GM06990 (cell line): ENCODE results near the gene IL19.

ENCODE experiments used
- DNase-seq: peaks from one replicate; pipeline ENCODE4 v3.0.0-alpha.2; 2011; ENCODE audit not compliant: insufficient read length; ENCODE audit errors: extremely low read depth
- H3K27me3 ChIP-seq: replicated peaks from 2 replicates; pipeline ENCODE4 v1.6.0; 2011; ENCODE audit warnings: low read length; ENCODE audit not compliant: control insufficient read depth, insufficient read depth
- H3K36me3 ChIP-seq: 2 replicates; pipeline ENCODE4 v1.5.1; 2011; ENCODE audit warnings: low read length; ENCODE audit not compliant: control insufficient read depth, insufficient read depth
- H3K4me3 ChIP-seq: replicated peaks from 2 replicates; pipeline ENCODE4 v1.5.1; 2011; ENCODE audit warnings: low read depth, mild to moderate bottlenecking, control low read depth, low read length
- TF ChIP-seq, protein P1 (sequence below): IDR thresholded peaks from 2 replicates; pipeline ENCODE4 v1.5.1; 2011; ENCODE audit warnings: low read length, control low read depth, mild to moderate bottlenecking, inconsistent platforms; ENCODE audit not compliant: insufficient read depth, poor library complexity, severe bottlenecking

The IL19 gene

DNA sequence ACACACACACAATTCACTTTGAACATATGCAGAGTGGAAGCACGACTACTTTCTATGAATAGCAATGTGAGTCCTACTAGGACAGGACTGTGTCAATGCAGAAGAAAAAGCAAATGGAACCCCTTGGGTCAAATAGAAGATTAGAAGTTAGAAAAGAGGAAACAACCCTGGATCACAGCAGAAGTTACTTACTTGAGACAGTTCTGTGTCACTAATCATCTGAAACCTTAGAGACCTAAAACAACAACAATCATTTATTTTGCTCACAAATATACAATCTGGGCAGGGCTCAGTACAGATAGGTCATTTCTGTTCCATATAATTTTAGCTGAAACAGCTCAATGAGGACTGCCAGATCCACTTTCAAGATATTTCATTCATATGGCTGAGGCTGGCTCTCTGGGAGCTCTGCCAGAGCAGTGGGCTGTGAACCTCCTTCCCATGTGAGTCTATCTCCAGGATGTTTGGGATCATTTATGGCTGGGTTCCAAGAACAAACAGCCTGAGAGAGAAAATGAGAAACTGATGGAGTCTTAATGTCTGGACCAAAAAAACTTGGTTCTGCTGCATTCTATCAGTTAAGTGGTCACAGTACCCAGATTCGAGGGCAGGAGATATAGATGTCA, 44.3 kb downstream of the IL19 start:
- DNase-seq = no peak
- TF ChIP-seq, protein P1, sequence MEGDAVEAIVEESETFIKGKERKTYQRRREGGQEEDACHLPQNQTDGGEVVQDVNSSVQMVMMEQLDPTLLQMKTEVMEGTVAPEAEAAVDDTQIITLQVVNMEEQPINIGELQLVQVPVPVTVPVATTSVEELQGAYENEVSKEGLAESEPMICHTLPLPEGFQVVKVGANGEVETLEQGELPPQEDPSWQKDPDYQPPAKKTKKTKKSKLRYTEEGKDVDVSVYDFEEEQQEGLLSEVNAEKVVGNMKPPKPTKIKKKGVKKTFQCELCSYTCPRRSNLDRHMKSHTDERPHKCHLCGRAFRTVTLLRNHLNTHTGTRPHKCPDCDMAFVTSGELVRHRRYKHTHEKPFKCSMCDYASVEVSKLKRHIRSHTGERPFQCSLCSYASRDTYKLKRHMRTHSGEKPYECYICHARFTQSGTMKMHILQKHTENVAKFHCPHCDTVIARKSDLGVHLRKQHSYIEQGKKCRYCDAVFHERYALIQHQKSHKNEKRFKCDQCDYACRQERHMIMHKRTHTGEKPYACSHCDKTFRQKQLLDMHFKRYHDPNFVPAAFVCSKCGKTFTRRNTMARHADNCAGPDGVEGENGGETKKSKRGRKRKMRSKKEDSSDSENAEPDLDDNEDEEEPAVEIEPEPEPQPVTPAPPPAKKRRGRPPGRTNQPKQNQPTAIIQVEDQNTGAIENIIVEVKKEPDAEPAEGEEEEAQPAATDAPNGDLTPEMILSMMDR = no peak
- H3K27me3 ChIP-seq = no peaks in the 10 kb centered on the region
- no peak overlapping the region for H3K4me3 ChIP-seq
- no peaks in the 10 kb centered on the region; the same call in 1 of the 2 replicates for H3K36me3 ChIP-seq

- TF ChIP-seq, protein P1 = no peak
- Histone ChIP-seq H3K27me3 (no peaks in the 10 kb centered on the region), H3K36me3 (no peaks in the 10 kb centered on the region; the same call in 1 of the 2 replicates), H3K4me3 (no peak overlapping the region)
- DNase-seq = peak; percentile 42
Measured at GRCh38 chr1:206816390-206817287, 46.1 kb downstream of the IL19 start.

GRCh38 chr1:206821493-206821892, 50.9 kb downstream of the IL19 start:
- no peaks in the 10 kb centered on the region for H3K27me3 ChIP-seq
- TF ChIP-seq, protein P1 = no peak
- no peaks in the 10 kb centered on the region for H3K36me3 ChIP-seq
- DNase-seq = no peak
- H3K4me3 ChIP-seq = no peak overlapping the region

GRCh38 chr1:206823727-206824126, 53.2 kb downstream of the IL19 start:
- TF ChIP-seq, protein P1 = no peak
- DNase-seq = no peak
- H3K27me3 ChIP-seq = no peaks in the 10 kb centered on the region
- no peak overlapping the region for H3K4me3 ChIP-seq
- no peaks in the 10 kb centered on the region for H3K36me3 ChIP-seq

DNA sequence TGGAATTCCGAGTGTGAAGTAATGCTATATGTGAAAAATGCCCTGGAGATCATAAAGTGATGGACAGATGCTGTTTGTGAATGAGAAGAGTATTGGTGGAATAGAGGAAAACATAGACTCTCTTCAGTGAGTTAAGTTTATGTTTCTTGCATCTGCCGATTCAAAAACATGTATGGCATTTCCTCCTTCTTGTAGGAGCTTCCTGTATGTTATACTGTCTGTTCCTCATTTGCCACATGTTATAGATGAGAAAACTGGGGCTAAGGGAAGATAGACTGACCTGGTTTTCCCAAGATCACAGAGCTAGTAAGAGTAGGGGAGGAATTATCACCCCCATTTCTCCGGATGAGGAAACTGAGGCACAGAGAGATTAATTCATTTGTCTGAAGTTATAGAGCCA, 53.8 kb downstream of the IL19 start:
- TF ChIP-seq, protein P1 = no peak
- Histone ChIP-seq H3K36me3 (no peaks in the 10 kb centered on the region), H3K27me3 (no peaks in the 10 kb centered on the region), H3K4me3 (no peak overlapping the region)
- DNase-seq = no peak
